HFF-Myc (cell line): ENCODE data around the gene ANO4.
A peak's percentile ranks its signal among the peaks of the same experiment; 100 is the strongest.

Experiments
- DNase-seq: peaks from one replicate; pipeline ENCODE4 v3.0.0-alpha.2; 2011; ENCODE audit warnings: low read depth; ENCODE audit errors: extremely low read depth
- H3K4me3 ChIP-seq: replicated peaks from 2 replicates; pipeline ENCODE4 v1.5.1; 2011; ENCODE audit warnings: low read depth, mild to moderate bottlenecking, control low read depth, low read length
- TF ChIP-seq, protein P1 (sequence below): IDR thresholded peaks from 2 replicates; pipeline ENCODE4 v1.5.1; 2012; ENCODE audit warnings: mild to moderate bottlenecking, low read depth, low read length, control low read depth; ENCODE audit errors: missing control alignments

ANO4 gene

DNA sequence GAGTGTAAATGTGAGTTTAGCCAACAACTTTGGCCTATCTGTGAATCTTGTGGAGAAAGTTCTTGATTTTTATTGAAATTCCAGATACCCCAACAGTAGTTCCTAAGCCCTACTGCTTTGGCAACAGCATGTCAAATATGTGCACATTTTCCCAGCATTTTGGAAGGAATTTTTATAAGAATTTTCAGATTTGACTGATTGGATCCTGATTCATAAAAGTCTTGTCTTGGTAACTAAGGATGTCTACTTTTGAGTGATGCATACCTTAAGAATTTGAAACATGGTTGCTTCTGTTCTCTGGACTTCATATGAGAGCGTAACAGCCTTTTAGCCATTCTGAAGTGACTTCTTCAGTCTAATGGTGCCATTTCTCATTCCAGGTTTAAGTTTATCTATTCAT, 106.7 kb downstream of the ANO4 start:
- no peak for DNase-seq
- no peak overlapping the region for H3K4me3 ChIP-seq
- TF ChIP-seq, protein P1, sequence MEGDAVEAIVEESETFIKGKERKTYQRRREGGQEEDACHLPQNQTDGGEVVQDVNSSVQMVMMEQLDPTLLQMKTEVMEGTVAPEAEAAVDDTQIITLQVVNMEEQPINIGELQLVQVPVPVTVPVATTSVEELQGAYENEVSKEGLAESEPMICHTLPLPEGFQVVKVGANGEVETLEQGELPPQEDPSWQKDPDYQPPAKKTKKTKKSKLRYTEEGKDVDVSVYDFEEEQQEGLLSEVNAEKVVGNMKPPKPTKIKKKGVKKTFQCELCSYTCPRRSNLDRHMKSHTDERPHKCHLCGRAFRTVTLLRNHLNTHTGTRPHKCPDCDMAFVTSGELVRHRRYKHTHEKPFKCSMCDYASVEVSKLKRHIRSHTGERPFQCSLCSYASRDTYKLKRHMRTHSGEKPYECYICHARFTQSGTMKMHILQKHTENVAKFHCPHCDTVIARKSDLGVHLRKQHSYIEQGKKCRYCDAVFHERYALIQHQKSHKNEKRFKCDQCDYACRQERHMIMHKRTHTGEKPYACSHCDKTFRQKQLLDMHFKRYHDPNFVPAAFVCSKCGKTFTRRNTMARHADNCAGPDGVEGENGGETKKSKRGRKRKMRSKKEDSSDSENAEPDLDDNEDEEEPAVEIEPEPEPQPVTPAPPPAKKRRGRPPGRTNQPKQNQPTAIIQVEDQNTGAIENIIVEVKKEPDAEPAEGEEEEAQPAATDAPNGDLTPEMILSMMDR: no peak

DNA sequence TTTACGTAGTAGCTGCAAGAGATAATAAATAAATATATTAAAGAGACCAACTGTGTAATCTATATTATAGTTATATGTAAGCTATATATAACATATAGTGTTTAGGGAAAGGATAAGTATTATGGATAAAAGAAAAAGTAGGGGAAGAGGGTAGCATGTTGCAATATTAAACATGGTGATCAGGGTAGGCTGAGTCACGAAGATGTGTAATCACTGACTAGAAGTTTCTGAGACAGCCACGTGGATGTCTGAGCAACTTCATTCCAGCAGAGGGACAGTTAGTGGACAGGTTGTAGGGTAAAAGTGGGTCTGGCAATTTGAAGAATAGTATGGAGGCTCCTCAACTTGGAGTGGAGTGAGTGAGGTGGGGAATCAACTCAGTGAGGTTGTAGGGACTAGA, 109.7 kb downstream of the ANO4 start:
- no peak for DNase-seq
- TF ChIP-seq, protein P1: no peak
- H3K4me3 ChIP-seq: no peak overlapping the region

DNA sequence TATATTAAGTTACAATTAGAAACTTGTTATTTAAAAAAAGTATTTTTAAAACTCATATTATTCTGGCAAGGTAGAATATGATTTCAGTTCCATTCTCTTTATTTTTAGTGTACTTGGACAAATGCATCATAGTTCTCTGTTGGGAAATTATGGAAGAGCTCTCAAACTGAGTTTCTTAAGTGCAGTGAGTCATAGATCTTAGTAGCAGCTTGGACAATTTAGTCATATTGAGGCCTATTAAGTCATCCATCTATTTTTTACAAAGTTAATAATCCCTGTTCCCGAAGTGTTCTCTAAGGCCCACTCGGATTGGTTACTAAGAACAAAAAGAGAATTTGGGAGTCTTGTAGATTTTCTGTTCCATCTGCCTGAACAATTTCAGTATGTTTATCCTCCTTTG, 113.9 kb downstream of the ANO4 start:
- no peak for DNase-seq
- TF ChIP-seq, protein P1: no peak
- H3K4me3 ChIP-seq: no peak overlapping the region

DNA sequence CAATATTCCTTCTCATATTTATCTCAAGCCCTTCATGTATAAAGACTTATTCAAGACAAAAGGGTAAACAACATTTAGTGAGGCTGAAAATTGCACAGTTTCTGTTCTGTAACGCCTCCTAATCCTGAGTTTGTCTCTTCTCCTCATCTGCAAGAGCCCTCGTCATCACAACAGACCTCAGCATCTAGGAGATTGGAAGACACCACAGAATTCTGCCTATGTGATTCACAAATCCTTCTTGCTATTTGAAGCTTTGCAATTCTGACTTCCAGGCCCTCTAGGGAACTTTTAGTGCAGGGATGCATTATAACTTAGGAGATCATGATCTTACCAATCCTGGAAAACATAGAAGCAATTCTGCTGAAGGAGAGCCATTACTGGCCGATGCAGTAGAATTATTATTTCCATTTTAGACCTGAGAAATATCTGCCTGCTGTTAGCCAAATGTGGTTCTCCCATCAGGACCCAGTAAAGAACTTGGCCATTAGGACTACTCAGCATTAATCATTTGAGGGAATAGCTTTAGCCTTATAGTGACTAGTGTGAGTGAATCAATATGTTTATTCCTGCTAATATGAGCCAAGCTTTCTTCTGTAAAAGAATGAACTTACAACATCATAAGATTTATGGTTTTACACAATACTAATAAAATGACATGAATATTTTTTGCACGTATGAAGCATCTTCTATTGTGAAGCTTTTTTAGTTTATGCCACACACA, 119.5 kb downstream of the ANO4 start:
- H3K4me3 ChIP-seq: no peak overlapping the region
- TF ChIP-seq, protein P1: no peak
- DNase-seq: no peak

DNA sequence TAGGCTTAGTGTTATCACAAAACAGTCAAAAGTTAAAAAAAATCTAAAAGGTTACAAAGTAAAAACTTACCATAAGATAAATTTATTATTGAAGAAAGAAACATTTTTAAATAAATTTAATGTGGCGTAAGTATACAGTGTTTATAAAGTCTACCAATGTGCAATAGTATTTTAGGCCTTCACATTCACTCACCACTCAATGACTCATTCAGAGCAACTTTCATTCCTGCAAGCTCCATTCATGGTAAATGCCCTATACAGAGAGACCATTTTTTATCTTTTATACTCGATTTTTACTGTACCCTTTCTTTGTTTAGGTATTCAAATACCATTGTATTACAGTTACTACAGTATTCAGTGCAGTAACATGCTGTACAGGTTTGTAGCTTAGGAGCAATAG, 124.5 kb downstream of the ANO4 start:
- no peak for DNase-seq
- TF ChIP-seq, protein P1: no peak
- no peak overlapping the region for H3K4me3 ChIP-seq

DNA sequence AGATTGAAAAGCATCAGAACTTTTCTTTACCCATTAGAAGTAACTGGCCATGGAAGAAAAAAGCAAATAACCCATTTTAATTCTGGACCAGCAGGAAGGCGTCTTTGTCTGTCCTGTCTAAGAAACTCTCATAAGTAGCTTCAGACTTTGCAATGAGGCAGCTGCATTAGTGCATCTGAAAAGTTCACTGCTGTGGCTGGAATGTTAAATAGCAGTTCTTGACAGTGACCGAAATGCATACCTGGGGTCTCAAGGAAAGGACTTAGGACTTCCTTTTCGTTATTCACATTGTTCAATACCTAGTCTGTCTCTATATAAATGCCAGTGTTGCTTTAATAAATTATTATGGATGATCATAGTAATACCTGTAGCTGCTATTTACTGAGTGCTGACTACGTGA, 125.9 kb downstream of the ANO4 start:
- TF ChIP-seq, protein P1: no peak
- no peak for DNase-seq
- H3K4me3 ChIP-seq: no peak overlapping the region

DNA sequence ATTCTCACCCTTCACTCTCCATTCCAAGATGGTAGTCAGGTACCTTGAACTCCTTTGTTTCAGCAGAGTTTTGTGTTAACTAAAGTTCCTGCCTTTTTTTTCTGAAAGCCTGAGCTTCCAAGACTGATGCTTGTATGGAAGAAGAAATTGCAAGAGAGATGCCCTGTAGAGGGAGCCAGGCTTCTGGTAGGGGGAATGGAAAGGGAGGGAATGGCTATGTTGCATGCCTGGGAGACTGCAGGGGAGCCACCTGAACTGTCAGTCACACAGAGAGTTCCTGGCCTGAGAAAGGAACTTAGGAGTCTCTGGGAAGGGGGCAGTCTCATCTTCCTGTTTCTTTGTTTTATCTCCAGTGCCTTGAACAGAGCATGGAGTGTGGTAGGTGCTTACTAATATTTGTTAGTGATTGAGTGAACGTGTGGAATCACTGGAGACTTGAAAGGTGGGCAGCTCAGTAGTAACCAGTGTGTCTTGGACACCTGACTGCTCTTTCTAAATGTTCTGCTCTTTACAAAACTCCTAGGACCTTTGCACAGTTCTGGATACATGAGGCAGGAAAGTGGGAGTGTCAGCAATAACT, 132.2 kb downstream of the ANO4 start:
- DNase-seq: peak; percentile 7

More for the DNA sequence above, 132.2 kb downstream of the ANO4 start:
- TF ChIP-seq, protein P1: peak; percentile 41
- no peak overlapping the region for H3K4me3 ChIP-seq
